ENCODE measurements around the gene AUTS2.

Gene AUTS2

DNA sequence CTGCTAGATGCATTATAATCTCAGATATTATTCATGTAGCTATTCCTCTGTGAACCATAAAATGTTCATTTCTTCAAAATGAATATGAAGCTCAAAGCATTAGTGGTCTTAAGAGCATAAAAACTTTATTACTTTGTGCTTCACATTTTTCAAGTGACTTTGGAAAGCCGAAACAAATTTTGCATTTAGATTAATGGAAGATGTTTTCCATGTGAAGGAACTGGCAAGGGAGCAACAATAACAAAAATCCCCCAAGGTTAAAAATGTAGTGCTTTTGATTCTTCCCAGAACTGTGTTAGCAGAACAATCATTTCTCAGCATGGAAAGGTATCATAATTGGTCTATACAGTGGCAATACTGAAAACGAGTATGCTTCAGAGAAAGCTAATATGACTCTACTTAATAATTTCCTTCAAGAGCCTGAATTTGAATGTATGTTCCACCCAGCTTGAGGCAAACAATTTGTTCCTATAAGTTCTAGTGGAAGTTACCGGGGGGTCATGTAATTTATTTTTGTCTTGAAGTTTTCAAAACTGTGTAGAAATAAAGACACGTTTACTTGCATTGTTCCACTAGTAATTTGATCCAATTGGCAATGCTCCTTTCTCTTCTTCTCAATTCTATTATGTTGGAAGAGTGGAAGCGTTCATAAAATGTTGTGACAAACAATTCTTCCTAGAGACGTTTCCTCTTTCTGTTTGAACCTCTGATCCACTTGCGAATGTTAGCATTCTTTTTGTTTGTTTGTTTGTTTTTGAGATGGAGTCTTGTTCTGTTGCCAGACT, 665.4 kb downstream of the AUTS2 start:
- TF ChIP-seq GATA3 (IDR thresholded peaks at IDR 0.05; ENCODE audit: low read depth, low read length) (no peak), GATA2 (IDR thresholded peaks at IDR 0.05; ENCODE audit: low read depth, low read length) (no peak)

DNA sequence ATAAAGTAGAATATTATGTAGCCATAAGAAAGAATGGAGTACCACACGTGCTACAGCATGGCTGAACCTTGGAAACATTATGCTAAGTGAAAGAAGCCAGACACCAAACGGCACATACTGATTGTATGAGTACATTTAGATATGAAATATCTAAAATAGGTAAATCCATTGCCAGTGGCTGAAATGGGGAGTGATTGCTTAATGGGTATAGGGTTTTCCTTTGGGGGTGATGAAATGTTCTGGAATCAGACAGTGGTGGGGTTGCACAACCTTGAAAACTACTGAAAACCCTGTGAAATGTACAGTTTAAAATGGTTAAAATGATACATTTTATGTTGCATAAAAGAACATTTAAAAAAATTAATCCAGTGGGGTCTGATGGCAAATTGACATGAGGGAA, 667.9 kb downstream of the AUTS2 start:
- TF ChIP-seq GATA2 (IDR thresholded peaks at IDR 0.05; ENCODE audit: low read depth, low read length) (no peak), GATA3 (IDR thresholded peaks at IDR 0.05; ENCODE audit: low read depth, low read length) (no peak)

DNA sequence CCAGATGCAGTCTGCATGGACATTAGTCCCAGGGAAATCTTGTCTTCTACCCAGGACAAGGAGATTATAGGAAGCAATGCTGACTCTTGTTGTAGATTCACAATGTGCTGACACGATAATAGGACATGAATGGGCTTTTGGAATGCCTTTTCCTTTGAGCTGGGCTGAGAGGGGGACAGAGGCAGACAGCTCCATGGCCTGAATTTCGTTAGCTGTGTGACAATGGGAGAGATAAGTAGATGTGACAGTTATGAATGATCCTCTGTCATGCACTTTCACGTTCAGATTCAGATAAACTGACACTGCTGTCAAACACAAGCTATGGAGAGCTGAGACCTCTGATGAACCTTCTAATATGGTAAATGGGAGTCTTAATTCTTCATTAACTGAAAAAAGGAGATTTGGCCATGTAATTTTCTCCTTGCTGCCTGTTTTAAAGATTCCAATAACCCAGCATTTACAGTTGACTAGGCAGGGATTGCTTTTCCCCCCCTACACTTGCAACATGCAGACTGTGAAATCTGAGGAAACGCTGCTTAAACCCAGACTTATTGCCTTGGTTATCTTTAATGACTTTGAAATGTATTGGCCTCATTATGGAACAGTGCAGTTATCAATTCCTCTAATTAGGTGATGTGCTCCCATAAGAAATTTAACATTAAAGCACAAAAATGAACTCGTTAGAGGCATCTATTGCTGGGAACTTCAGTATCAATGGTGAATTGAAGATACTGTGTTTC, 669.3 kb downstream of the AUTS2 start:
- TF ChIP-seq GATA2 (IDR thresholded peaks at IDR 0.05; ENCODE audit: low read depth, low read length) = 0 out of 2 replicates have a peak, but pooled peaks have one; percentile 19
- TF ChIP-seq GATA3 (IDR thresholded peaks at IDR 0.05; ENCODE audit: low read depth, low read length) = no peak

GRCh38 chr7:70268179-70268578, 669.9 kb downstream of the AUTS2 start:
- TF ChIP-seq GATA2 (IDR thresholded peaks at IDR 0.05; ENCODE audit: low read depth, low read length) (no peak), GATA3 (IDR thresholded peaks at IDR 0.05; ENCODE audit: low read depth, low read length) (no peak)

GRCh38 chr7:70270149-70270548, 671.9 kb downstream of the AUTS2 start:
- no peak for TF ChIP-seq GATA2 (IDR thresholded peaks at IDR 0.05; ENCODE audit: low read depth, low read length)

DNA sequence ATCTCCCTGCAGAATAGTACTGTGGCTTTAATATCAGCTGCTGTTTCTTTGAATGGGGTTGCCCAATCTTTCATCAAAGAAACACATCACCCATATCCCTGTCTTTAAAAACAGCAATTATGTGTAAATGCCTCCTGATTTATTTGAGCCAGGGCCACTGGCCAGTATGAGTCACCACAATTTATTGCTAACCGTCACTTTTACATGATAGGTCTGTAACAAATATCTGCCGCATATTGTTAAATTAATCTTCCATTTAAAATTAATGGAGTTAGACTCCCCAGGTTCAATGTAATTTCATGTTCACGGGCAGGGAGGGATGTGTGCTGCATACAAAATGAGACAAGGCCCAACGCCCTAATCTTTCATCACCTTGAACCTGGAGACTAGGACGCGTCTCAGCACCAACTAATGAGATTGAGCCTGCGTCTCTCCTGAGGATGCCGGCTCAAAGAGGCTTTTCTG, 673.4 kb downstream of the AUTS2 start:
- TF ChIP-seq GATA3 (IDR thresholded peaks at IDR 0.05; ENCODE audit: low read depth, low read length) (no peak), GATA2 (IDR thresholded peaks at IDR 0.05; ENCODE audit: low read depth, low read length) (peak; percentile 43)

DNA sequence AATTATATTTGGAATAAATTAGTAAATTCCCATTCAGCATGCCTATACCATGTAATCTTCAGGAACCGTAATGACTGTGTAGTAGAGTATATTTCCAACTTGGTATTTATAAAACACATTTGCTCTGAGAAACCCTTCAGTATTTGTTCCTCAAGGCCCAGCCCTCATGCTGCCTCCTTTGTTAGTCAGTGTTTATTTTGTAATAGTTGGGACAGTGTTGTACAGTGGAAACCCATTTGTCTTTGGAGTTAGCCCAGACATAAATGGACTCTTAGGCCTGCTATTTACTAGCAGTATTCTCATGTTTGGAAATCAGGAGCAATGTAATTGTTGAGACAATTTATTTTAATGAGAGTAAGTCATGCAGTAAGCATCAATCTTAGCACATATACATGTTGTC, 686.9 kb downstream of the AUTS2 start:
- no peak for TF ChIP-seq GATA3 (IDR thresholded peaks at IDR 0.05; ENCODE audit: low read depth, low read length)
- TF ChIP-seq GATA2 (IDR thresholded peaks at IDR 0.05; ENCODE audit: low read depth, low read length) = no peak

DNA sequence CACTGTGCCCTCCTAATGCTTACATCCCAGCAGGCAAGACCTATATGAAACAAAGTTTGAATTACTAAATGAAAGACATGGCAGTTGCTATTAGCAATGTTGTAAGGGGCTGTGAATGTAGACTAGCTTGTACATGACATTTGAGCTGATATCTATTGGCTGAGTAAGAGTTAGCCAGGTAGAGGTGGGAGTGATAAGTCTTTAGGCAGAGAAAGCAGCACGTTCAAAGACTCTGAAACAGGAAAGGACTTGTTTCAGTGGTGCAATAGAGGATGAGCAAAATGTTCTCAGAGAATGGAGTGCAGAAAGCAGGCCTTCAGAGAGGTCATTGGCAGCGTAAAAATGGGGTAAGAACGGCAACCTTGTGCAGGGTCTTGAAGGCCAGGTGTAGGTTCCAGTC, 687.6 kb downstream of the AUTS2 start:
- TF ChIP-seq GATA3 (IDR thresholded peaks at IDR 0.05; ENCODE audit: low read depth, low read length) = no peak
- TF ChIP-seq GATA2 (IDR thresholded peaks at IDR 0.05; ENCODE audit: low read depth, low read length) = no peak

DNA sequence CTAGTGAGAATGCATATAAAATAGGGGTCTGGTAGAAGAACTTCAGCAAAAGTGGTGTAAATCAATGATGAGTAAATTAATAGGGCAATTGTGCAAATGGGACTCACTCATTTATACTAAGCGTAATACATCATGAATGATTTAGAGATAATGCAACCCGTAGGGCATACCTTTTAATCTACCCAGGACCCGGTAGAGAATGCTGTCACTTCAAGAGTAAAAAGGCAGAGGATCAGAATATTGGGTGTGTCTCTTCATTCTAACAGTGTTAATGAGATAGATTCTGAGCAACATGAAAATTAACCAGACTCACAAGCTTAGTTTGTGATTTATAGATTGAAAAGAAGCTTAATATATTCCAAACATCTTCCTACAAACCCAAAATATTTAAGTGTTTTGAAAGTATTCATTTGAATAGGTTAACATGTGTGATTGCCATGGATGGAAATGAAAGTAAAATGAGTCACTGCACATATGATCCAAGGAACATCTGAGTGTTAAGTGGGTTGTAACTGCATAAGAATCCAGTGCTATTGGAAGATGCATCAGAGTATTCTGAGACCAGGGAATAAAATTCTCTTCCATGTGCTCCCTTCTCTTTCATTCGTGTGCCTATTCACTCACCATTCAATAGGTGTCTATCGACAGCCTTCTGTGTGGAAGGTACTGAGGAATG, 690.6 kb downstream of the AUTS2 start:
- no peak for TF ChIP-seq GATA3 (IDR thresholded peaks at IDR 0.05; ENCODE audit: low read depth, low read length)
- no peak for TF ChIP-seq GATA2 (IDR thresholded peaks at IDR 0.05; ENCODE audit: low read depth, low read length)

GRCh38 chr7:70292716-70293115, 694.4 kb downstream of the AUTS2 start:
- TF ChIP-seq GATA2 (IDR thresholded peaks at IDR 0.05; ENCODE audit: low read depth, low read length) (no peak), GATA3 (IDR thresholded peaks at IDR 0.05; ENCODE audit: low read depth, low read length) (no peak)

- TF ChIP-seq GATA2 (IDR thresholded peaks at IDR 0.05; ENCODE audit: low read depth, low read length) (peak; percentile 97), GATA3 (IDR thresholded peaks at IDR 0.05; ENCODE audit: low read depth, low read length) (peak; percentile 95)
Measured at GRCh38 chr7:70294211-70294911, 696.1 kb downstream of the AUTS2 start.

DNA sequence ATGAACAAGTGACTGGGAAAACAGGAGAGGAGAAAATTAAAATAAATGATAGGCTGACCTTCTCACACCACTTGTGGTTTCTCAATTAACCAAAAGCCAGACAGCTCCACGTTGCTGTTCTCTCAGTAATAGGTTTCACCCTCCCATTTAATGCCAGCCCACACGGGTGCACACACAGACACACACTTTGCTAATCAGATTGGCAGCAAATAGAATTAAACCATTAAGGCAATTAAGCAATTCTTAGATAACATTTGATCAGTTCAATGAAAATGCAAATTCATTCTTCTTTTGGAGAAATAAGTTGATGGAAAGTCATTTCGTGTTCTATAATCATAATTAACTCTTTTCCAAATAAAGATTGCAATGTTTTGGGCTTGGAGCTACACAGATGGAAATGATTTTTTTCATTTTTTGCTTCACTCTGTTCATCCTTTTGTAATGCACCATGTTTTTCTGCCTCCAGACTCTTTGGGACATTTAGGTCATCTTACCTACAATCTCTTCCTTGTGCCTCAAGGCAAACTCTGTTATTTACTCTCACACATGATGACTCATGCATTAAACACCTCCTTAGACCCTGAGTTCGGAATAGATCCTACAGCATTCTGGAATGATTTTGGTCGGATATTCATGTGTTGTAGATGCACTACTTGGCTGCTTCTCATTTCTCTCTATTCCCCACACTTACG, 700.7 kb downstream of the AUTS2 start:
- TF ChIP-seq GATA2 (IDR thresholded peaks at IDR 0.05; ENCODE audit: low read depth, low read length) = peak; percentile 79
- TF ChIP-seq GATA3 (IDR thresholded peaks at IDR 0.05; ENCODE audit: low read depth, low read length) = peak; percentile 84

DNA sequence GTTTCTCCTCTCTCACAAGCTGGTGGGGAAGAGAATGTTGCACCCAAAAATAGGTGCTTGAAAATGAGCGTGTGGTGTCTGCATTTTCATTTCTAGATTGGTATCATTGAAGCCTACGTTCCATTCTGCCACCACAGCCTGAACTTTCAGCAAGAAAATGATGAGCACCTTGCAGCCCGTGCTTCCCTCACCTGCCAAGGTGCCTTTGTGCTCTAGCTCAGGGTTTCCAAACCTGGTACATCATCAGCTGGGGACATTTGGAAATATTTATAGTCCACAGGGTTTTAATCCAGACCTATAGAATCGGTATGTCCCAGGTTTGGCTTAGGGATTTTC, 701.2 kb downstream of the AUTS2 start:
- TF ChIP-seq GATA3 (IDR thresholded peaks at IDR 0.05; ENCODE audit: low read depth, low read length) (no peak), GATA2 (IDR thresholded peaks at IDR 0.05; ENCODE audit: low read depth, low read length) (peak; percentile 50)
